HepG2 (cell line): ENCODE data around the gene LRFN2.

Experiments
- HMG20B ChIP-seq: conservative IDR thresholded peaks from 2 replicates; pipeline ENCODE4 v1.6.1; 2016; ENCODE audit warnings: missing genetic modification reagents, missing compliant biosample characterization
- NR1H2 ChIP-seq: sonication (generic); formaldehyde crosslinking; IDR thresholded peaks from 2 replicates; pipeline ENCODE4 v1.8.1; 2022; ENCODE audit warnings: low read depth, missing genetic modification reagents, borderline replicate concordance
- RAD21 ChIP-seq: fragments of 450-650 bp; formaldehyde crosslinking; IDR thresholded peaks from 2 replicates; pipeline ENCODE4 v1.5.0; 2020; ENCODE audit warnings: mild to moderate bottlenecking
- ZMYM3 ChIP-seq: sonication (generic); formaldehyde crosslinking; IDR thresholded peaks from 2 replicates; pipeline ENCODE4 v1.5.1; 2020; ENCODE audit warnings: mild to moderate bottlenecking, missing genetic modification reagents

DNA sequence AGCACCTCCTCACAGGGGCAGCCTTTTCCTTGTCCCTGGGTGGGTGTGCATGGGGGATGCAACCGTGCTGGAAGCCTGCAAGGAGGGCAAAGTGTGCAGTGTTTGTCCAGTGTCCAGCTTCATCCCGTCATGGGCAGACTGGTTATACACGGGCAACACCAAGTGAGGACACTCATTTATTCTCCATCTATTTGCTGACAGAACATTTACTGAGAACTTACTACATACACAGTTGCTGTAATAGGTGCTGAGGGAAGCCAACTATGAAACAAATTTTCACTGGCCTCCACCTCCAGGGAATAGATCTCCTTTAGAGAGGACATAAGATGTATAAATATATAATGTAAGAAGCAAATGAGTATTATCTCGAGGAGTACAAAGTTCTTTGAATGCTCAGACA lies 136.7 kb downstream of the LRFN2 start:
- TF ChIP-seq RAD21 (CRISPR knock-in tag) (no peak), HMG20B (CRISPR knock-in tag) (no peak), NR1H2 (CRISPR knock-in tag) (no peak), ZMYM3 (no peak)
